GM18867 (cell line): Measurements from ENCODE around the gene PEAK1.
A peak's percentile ranks its signal among the peaks of the same experiment; 100 is the strongest.

ENCODE experiments used
- ATAC-seq: cut with Tn5 transposase; IDR thresholded peaks from one replicate; pipeline ENCODE4 v1.9.1; 2021; ENCODE audit warnings: mild to moderate bottlenecking, moderate library complexity; ENCODE audit not compliant: unreplicated experiment

PEAK1 gene

DNA sequence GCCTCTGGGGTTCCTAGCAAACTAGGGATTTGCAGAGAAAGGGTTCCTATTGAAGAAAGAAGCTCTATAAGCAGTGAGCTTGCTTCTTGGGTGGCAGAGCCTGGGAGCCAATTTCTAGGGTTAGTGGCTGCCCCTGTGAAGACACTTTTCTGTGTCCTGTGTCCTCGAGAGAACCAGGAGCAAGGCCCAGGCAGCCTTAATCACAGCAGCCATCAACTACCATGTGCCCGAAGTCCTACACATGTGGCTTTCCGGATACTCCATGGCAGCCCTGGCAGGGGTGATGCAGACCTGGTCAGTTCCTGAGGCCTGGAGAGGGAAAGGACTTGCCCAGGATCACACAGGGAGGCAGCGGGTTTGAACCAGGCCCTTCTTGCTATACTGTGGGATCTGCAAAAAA lies 321.3 kb downstream of the PEAK1 start:
- ATAC-seq = no peak

DNA sequence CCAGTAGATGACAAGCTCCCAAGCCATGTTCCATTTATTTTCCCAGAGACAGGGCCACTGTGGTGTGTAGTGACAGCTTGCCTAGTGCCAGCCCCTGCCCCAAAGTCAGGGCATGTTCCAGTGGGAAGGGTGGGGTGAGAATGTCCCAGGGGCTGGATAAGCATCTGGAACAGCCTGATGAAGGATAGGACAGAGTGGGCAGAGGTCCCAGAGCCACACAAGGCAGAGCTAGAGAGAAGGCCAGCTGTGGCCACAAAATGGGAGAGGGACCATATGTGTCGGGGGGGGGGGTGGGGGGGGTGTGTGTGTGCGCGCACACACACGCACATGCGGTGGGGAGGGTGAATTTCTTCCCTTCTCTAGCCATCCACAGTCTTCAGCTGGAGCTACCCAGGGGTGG lies 322.0 kb downstream of the PEAK1 start:
- ATAC-seq = no peak

DNA sequence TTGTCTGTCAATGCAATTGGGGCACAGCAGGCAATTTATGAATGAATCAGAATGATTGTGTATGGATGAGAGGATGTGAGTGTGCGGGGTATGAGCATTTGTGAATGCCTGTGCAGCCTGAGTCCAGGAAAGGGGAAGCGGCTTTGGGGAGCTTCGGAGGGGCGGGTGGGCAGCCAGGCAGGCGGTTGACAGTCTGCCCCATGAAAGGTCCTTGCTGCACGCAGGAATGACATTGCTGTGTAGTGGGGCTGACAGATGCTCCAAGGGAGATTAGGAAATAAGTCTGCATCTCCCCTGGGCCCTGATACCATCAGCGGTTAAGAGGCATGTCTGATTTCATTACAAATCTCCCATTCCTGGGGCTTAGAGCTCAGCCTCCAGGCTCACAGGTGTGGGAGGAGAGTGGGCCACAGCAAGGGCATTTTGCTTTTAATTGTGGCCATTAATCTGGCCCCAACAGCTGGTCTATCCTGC lies 322.6 kb downstream of the PEAK1 start:
- no peak for ATAC-seq

DNA sequence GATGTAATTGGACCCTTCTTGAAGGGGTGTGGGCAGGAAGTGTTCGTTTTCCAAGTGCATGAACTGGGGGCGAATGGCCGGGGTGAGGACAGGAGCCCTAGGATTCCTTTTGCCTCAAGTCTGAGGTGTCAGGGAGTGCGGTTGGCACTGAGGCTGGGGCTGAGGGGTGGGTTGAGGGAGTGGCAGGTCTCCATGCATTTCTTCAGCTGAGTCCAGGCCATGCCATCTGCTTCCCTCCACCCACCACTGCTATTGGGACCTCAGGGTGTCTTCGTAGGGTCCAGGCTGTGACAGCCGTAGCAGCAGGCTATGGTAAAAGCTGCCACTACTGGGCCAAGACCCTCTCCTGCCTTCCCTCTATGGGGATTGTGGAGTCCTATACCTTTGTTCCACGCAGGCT lies 323.4 kb downstream of the PEAK1 start:
- ATAC-seq = no peak

DNA sequence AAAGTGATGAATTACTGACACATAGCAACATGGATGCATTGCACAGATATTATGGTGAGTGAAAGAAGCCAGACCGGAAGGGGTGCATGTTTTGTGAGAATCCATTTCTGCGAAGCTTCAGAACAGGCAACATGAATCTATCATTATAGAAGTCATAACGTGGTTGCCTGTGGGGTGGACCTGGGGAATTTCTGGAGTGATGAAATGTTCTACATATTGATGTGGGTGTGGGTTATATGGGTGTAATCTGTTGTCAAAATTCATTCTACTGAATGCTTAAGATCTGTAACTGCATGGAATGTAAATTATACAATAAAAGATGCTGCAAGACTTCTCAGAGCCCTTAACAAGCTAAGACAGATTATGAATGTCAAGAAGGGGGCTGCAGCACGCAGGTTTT lies 323.8 kb downstream of the PEAK1 start:
- no peak for ATAC-seq

DNA sequence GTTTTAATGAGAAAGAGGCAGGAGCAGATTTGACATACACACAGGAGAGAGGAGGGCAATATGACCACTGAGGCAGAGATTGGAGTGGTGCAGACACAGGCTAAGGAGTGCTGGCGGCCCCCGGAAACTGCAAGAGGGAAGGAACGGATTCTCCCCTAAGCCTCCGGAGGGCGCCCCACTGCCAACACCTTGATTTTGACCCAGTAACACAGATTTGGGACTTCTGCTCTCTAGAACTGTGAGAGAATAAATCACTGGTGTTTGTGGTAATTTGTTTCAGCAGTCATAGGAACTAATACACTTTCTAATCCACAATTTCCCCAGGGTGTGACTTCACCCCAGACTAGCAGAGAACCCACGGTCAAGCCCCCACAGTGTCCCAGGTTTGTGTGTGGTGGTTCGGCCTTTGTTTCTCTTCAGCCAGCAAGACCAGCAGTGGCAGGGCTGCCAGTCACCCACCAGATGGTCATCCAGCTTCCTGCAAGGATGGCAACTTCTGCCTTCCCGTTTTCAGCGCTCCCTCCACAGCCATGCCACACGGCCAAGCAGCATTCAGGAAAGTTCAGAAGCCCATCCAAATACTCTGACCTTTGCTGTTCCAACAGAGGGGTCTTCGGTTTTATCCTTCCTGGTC lies 325.4 kb downstream of the PEAK1 start:
- ATAC-seq = no peak

DNA sequence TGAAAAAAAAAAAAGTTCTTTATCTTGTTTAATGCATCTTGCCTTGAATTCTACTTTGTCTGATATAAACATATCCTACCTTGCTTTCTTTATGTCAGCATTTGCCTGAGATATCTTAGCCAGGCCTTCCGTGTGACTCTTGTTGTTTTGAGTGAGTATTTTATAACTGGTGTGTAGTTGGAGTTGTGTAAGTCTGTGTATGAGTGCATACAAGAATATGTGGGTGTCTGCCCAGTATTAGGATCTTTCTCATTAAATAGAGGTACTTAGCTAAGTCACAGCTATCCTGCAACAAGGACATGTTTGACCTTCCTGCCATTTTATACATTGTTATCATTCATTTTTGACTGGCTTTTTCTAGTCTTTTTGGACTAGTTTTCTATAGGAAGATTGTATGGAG lies 326.5 kb downstream of the PEAK1 start:
- no peak for ATAC-seq

DNA sequence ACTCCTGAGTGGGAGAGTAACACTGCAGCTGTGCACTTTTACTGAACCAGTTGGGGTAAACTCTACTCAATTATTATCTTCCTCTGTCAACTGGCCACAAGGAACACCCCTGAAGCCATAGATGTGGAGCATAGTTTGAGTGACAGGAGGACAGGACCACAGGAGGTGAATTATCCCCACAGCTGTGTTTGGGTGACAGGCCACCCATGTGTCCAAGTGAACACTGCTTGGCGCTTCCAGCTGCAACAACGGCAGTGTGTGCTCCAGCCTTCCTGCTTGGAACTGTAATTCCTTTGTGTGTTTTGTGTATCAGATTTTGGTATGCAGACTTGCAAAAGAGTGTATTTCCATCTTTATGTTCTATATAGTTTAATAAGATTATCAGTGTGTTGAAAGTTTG lies 328.8 kb downstream of the PEAK1 start:
- no peak for ATAC-seq

DNA sequence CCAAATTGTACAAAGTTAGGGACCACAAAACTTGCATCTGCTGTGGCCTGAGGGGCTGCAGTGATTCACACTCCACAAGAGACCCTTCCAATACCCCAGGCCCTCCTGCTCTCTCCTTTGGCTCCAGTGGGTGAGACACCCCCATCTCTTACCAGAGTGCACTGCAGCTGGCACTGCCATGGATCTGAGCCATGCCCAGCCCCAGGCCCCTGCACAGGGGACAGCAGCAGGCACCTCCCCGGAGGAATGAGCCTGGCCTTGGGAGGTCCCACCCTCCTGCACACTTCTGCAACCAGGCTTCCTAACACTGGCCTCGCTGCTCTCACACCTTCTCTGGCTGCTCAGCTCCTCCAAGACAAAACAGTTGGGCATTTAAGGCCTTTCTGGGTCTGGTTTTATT lies 332.7 kb downstream of the PEAK1 start:
- no peak for ATAC-seq

DNA sequence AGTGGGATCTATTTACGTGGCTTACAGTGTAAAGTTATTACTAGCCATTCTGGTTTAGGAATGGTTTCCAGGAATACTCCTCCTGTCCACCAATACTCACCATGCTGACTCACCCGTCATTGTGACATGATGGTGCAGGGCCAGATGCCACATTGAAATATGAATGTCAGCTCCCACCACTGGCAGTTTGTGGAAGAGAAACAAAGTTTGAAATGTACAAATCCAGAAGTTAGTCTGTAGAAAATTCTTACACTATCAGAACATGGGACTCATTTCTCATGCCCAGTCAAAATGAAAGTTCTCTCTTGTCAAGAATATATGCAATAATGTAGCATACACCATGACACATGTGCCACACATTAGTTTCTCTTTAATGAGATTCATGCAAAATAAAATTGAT lies 334.6 kb downstream of the PEAK1 start:
- no peak for ATAC-seq

DNA sequence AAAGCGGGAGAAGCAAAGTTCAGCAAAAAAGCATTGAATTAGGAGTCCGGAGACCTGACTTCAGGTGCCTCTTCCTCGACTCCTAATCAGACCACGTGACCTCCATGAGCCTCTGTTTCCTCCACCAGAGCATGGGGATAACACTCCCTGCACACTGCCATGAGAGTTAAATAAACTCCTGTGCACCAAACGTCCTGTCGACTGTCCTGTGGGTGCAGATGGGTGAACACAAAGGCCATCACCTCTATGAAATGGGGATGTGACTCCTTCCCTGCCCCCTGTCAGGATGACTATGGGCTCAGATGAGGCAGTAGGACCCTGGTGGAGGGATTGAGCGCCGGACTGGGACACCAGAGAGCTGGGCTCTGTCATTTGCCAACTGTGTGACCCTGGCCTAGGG lies 335.5 kb downstream of the PEAK1 start:
- ATAC-seq = no peak

DNA sequence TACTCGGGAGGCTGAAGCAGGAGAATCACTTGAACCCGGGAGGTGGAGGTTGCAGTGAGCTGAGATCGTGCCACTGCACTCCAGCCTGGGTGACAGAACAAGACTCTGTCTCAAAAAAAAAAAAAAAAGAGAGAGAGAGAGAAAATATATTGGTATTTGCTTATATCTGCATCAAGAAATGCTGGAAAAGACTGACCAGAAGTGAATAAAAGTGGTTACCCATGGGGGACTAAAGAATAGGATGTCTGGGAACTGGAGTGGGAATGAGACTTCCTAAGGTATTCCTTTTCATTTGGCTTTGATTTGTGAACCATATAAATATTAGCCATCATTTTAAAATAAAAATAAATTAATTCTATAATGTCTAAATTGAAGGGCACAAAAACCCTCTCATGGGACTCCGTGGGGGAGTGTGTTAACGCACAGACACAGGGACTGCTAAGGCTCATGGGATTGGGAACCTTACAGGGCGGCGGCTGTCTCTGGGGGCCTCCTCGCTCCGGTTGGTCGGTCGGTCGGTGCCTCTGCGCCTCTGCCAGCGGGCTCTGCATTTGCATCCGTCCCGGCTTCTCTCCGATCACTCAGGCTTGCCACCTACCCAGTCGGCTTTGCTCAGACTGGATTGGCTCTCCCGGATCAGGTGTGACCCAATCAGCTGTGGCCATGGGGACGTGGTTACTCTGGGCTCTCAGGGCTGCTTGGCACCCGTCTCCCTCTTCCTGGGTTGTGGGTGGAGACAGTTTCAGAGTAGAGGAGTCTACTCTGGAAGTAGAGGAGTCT lies 336.3 kb downstream of the PEAK1 start:
- peak; percentile 83 for ATAC-seq

DNA sequence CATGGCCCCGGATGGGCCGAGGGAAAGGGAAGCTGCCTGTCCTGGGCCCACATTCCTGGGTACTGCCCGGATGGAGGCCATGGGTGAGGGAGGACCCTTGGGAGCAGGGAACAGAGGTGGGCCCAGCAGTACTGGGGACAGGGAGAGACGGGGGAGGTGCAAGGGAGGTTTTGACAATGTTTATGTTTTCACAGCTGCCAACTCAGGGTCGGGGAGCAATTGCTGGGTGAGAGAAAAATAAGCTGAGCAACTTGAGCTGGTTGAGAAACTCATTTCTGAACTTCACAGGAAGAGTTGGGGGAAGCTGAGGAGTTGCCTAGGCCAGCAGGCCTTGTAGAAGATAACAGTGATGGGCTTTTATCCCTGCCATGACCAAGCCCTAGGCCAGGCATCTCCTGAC lies 337.9 kb downstream of the PEAK1 start:
- ATAC-seq = no peak

DNA sequence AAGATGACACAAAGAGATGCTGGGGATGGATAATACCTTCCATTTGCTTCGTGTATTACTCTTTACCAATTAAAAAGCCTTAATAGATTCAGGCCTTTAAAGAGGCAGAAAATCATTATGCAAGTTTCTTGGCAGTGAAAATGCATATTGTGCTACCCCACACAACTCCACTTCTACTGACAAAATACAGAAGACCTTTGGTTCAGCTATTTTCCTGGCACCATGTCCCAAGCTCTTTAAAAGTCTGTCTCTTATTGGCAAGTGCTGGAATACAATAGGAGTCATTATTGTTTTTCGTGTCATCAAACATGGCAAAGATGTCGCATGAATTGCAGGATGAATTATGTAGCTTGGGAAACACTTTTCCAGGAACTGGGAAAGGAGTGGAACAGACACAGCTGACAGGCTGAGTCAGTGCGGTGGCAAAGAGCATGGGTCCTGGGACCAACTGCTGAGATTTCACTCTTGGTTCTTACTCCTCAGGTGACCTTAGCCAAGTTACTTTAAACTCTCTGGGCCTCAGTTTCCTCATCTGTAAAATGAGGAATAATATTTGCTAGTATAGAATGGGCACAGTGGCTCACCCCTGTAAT lies 343.5 kb downstream of the PEAK1 start:
- no peak for ATAC-seq

DNA sequence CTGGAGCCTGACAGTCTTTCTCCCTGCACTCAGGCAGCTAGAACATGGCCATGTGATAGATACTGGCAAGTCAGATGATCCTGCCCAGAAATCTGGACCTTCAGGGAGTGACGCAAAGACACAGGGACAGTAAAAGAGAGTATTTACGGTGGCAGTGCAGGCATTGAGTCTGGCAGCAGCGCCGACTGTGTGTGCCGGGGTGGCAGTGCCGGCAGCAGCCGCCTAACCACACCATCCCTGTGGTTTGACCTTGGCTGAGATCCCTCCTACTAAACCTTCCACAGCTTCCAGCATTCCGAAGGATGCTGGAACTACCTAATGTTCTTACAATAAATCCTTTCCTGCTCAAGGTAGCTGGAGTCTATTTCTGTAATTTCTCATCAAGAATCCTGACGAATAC lies 344.4 kb downstream of the PEAK1 start:
- ATAC-seq = no peak

DNA sequence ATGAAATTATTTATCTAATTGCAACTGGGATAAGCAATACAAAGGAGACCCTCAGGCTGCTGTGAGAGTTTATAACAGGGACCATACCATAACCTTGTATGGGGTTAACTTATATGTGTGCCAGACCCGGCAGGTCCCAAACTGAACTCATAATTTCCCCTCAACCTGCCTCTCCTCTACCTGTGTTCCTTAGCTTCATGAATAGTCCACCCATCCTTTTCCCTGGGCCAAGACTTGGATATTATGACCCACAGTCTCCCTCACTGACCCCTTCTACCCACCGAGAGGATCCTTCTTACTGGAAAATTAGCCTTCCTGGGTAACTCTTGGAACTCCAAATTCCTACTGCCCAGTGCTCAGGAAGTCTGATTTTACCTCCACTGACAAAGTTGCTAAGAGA lies 345.6 kb downstream of the PEAK1 start:
- no peak for ATAC-seq

DNA sequence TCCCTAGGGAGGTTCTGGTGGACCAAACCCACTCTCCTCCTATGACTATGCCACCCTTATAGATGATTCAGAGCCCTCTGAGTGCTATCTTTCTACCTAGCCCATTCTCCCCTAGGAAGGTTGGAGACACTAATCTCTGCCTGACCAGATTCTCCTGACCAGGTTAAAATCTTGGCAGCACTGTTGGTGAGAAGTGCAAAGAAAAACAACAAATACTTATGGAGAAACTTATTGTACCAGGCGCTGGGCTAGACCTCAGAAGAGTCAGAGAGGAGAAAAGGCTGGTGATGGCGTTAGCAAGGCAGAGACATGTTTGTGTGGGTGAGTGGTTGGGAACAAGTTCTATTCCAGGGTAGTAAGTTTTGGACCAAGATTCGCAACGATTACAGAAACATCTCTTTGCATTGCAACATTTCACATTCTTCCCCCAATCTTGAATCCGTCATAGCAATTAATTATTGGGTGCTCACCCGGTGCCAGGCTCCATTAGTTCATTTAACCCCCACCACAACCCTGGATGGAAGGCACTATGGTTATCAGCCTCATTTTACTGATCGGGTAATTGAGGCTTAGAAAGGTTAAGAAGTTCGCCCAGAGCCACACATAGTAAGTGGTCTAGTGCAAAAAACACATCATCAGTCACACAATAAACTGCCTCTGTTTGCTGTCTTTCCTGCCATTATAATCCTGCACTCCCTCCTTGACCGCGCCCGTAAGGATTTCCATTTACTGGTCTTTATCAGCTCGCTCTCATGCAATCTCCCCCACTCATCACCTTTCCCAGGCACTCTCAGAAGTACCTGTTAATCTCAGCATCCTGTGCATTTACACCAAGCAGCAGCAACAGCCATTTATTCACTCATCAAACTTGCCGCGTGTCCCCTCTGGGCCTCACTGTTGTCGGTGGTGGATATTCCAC lies 348.3 kb downstream of the PEAK1 start:
- ATAC-seq = no peak

DNA sequence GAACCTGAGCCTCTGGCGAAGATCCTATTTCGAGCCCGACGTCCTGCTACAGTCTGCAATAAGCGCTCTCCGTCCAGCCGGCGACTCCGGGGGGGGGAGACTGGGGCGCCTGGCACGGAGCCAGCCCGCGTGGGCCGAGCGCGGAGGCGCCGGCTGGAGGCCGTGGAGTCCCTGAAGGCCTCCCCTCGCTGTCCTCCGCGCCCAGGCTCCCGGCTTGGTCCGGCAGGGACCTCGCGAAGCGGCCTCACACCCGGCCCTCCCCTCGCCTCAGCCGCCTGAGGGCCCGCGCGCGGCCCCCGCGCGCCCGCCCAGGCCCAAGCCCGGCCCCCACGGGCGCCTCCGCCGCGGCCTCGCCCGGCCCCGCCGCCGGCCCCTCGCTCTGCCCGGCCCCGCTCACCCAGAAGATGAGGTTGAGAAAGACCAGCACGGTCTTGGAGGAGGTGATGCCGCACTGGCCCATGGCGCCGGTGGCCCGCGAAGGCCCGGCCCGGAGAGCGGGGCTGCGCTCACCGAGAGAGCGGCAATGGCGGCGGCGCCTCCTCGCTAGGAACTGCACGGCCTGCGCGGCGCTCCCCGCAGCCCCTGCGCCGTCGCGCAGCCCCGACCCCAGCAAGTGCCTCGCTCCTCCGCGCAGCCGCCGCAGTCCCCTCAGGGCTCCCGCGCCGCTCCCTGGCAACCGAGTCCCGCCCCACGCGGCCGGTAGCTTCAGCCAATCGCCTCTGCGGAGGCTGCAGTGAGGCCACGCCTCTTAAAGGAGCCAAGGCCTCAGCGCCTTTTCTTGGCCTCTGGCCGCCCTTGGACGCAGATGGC lies 349.2 kb downstream of the PEAK1 start, which contains the start of gene TSPAN3:
TSS of gene TSPAN3 (minus strand) at position 615 of the 810 bp plus-strand sequence. CDS start at position 460, 155 bp downstream.
- peak; percentile 93 for ATAC-seq

DNA sequence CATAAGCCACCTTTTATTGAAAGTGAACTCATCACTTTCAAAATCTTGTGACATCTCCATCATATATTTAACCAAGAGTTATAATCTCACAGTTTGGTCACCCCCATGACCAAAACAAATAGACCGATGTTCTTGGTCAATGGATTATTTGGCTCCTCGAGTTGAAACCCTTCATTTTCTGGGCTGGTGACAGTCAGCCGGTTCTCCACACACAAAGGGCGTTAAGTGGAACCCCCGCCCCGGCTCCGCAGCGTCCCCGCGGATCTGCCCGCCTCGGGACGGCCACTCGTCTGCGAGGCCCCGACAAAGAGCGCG lies 349.8 kb downstream of the PEAK1 start:
- no peak for ATAC-seq

DNA sequence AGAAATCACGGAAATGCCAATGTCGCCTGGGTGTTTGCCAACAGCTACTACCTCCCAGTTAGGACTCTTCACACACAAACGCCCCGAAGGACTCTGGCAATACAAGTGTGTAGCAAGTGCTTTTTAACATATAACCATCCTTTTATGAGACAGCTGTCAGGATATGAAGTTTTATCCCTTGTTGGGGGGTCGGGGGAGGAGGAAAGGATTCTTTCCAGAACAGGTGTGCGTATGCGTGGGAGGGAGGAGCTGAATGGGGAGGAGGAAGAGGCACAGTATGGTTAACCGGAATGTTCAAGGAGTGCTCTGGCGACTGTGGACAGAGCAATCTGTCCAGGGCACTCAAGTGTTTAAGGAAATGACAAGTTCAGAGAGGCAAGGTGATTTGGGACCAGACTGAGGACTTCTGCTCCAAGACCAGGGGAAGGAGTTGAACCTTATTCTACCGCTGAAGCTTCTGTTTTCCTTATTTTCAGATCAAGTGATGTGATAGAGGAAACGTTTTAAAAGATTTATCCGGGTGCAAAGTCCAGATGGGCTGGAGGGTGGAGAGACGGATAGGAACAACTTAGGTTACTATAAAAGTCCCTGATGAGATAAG lies 350.3 kb downstream of the PEAK1 start:
- no peak for ATAC-seq
